Mesendoderm (in vitro differentiated cells): ENCODE measurements around the gene DPYSL4.
"Not testable (repeated sequence)": the region's sequence is repeated elsewhere in the genome, so short reads cannot be mapped to it uniquely, and the experiment has no call there.

Experiments used
- DNase-seq: peaks from one replicate; pipeline ENCODE4 v3.0.0; 2013
- H2AK5ac ChIP-seq: 2 replicates; pipeline ENCODE4 v1.6.1; 2013; ENCODE audit warnings: low read length, inconsistent platforms
- H2BK120ac ChIP-seq: 2 replicates; pipeline ENCODE4 v1.6.1; 2013; ENCODE audit warnings: low read depth, mild to moderate bottlenecking, low read length, moderate library complexity, mixed read lengths
- H2BK15ac ChIP-seq: replicated peaks from 2 replicates; pipeline ENCODE4 v1.6.1; 2013; ENCODE audit warnings: low read depth, mild to moderate bottlenecking, moderate library complexity
- H2BK5ac ChIP-seq: 2 replicates; pipeline ENCODE4 v1.6.1; 2013; ENCODE audit warnings: low read length, inconsistent platforms
- H3K18ac ChIP-seq: 2 replicates; pipeline ENCODE4 v1.6.1; 2013; ENCODE audit warnings: mild to moderate bottlenecking, low read length, mixed read lengths
- H3K23ac ChIP-seq: one replicate; pipeline ENCODE4 v1.6.1; 2013; ENCODE audit warnings: low read length
- H3K27ac ChIP-seq: 2 replicates; pipeline ENCODE4 v1.5.1; 2013; ENCODE audit warnings: low read depth, mild to moderate bottlenecking, inconsistent platforms, low read length, moderate library complexity
- H3K27me3 ChIP-seq: 2 replicates; pipeline ENCODE4 v1.6.1; 2013; ENCODE audit warnings: low read length, control low read depth, mild to moderate bottlenecking, inconsistent platforms; ENCODE audit not compliant: insufficient read depth, poor library complexity
- H3K36me3 ChIP-seq: 2 replicates; pipeline ENCODE4 v1.6.1; 2013; ENCODE audit warnings: low read length, inconsistent platforms; ENCODE audit not compliant: control insufficient read depth, insufficient read depth
- H3K4ac ChIP-seq: one replicate; pipeline ENCODE4 v1.6.1; 2013; ENCODE audit warnings: low read depth, mild to moderate bottlenecking, low read length, moderate library complexity
- H3K4me1 ChIP-seq: 2 replicates; pipeline ENCODE4 v1.6.1; 2013; ENCODE audit warnings: low read depth, low read length, inconsistent platforms; ENCODE audit not compliant: control insufficient read depth
- H3K4me2 ChIP-seq: 2 replicates; pipeline ENCODE4 v1.6.1; 2013; ENCODE audit warnings: low read length
- H3K4me3 ChIP-seq: 2 replicates; pipeline ENCODE4 v1.5.1; 2013; ENCODE audit warnings: mild to moderate bottlenecking, low read length
- H3K56ac ChIP-seq: one replicate; pipeline ENCODE4 v1.6.1; 2013; ENCODE audit warnings: low read length
- H3K79me1 ChIP-seq: 2 replicates; pipeline ENCODE4 v1.6.1; 2013; ENCODE audit warnings: low read length, inconsistent platforms
- H3K79me2 ChIP-seq: 2 replicates; pipeline ENCODE4 v1.6.1; 2013; ENCODE audit warnings: mild to moderate bottlenecking, low read length; ENCODE audit not compliant: control insufficient read depth, insufficient read depth
- H3K9ac ChIP-seq: 2 replicates; pipeline ENCODE4 v1.6.1; 2013; ENCODE audit warnings: low read length, inconsistent platforms
- H4K5ac ChIP-seq: one replicate; pipeline ENCODE4 v1.6.1; 2013; ENCODE audit warnings: low read length
- H4K8ac ChIP-seq: one replicate; pipeline ENCODE4 v1.6.1; 2013; ENCODE audit warnings: low read depth, mild to moderate bottlenecking, control low read depth, low read length, moderate library complexity
- WGBS: extraction: QIAGEN DNeasy Blood & Tissue Kit; methylation state at CpG from one replicate; pipeline ENCODE4 v1.1.7; 2013; ENCODE audit warnings: low lambda C conversion rate, missing lambda C conversion rate; ENCODE audit not compliant: insufficient coverage; ENCODE audit errors: extremely low coverage; 5-methylcytosine and 5-hydroxymethylcytosine counted together

Gene DPYSL4

DNA sequence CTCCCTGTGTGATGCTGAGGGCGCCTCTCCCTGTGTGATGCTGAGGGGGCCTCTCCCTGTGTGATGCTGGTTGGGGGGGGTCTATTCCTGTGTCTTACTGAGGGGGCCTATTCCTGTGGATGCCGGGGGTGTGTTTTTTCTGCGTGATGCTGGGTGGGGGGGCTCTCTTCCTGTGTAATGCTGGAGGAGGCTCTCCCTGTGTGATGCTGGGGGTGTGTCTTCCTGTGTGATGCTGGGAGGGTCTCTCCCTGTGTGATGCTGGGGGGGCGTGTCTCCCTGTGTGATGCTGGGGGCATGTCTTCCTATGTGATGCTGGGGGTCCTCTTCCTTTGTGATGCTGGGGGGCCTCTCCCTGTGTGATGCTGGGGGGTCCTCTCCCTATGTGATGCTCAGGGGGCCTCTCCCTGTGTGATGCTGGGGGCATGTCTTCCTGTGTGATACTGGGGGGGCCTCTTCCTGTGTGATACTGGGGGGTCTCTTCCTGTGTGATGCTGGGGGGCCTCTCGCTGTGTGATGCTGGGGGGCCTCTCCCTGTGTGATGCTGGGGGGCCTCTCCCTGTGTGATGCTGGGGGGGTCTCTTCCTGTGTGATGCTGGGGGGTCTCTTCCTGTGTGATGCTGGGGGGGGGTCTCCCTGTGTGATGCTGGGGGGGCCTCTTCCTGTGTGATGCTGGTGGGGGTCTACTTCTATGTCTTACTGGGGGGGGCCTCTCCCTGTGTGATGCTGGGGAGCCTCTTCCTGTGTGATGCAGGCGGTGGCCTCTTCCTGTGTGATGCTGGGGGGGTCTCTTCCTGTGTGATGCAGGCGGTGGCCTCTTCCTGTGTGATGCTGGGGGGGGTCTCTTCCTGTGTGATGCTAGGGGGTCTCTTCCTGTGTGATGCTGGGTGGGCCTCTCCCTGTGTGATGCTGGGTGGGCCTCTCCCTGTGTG lies 27.2 kb upstream of the DPYSL4 start:
- H2BK5ac ChIP-seq, H2AK5ac ChIP-seq, H3K4me2 ChIP-seq, H2BK120ac ChIP-seq, H4K8ac ChIP-seq, H3K36me3 ChIP-seq, H4K5ac ChIP-seq, H2BK15ac ChIP-seq, H3K4ac ChIP-seq, H3K9ac ChIP-seq, H3K79me2 ChIP-seq, H3K4me3 ChIP-seq, H3K4me1 ChIP-seq, H3K56ac ChIP-seq, H3K79me1 ChIP-seq, H3K27ac ChIP-seq, H3K27me3 ChIP-seq, H3K18ac ChIP-seq, H3K23ac ChIP-seq: not testable (repeated sequence)
- DNase-seq = peak; percentile 51
- WGBS = no CpG with 5 or more reads among the region's 7 CpGs

DNA sequence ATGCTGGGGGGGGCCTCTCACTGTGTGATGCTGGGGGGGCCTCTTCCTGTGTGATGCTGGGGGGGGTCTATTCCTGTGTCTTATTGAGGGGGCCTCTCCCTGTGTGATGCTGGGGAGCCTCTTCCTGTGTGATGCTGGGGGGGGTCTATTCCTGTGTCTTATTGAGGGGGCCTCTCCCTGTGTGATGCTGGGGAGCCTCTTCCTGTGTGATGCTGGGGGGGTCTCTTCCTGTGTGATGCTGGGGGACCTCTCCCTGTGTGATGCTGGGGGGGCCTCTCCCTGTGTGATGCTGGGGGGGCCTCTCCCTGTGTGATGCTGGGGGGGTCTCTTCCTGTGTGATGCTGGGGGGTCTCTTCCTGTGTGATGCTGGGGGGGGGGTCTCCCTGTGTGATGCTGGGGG lies 26.5 kb upstream of the DPYSL4 start:
- H3K4me2 ChIP-seq, H3K79me2 ChIP-seq, H3K4me3 ChIP-seq, H3K4me1 ChIP-seq, H3K56ac ChIP-seq, H2BK15ac ChIP-seq, H2BK120ac ChIP-seq, H4K8ac ChIP-seq, H2AK5ac ChIP-seq, H4K5ac ChIP-seq, H3K9ac ChIP-seq, H3K36me3 ChIP-seq, H3K27me3 ChIP-seq, H3K18ac ChIP-seq, H3K27ac ChIP-seq, H3K23ac ChIP-seq, H3K4ac ChIP-seq, H2BK5ac ChIP-seq, DNase-seq, H3K79me1 ChIP-seq: not testable (repeated sequence)

DNA sequence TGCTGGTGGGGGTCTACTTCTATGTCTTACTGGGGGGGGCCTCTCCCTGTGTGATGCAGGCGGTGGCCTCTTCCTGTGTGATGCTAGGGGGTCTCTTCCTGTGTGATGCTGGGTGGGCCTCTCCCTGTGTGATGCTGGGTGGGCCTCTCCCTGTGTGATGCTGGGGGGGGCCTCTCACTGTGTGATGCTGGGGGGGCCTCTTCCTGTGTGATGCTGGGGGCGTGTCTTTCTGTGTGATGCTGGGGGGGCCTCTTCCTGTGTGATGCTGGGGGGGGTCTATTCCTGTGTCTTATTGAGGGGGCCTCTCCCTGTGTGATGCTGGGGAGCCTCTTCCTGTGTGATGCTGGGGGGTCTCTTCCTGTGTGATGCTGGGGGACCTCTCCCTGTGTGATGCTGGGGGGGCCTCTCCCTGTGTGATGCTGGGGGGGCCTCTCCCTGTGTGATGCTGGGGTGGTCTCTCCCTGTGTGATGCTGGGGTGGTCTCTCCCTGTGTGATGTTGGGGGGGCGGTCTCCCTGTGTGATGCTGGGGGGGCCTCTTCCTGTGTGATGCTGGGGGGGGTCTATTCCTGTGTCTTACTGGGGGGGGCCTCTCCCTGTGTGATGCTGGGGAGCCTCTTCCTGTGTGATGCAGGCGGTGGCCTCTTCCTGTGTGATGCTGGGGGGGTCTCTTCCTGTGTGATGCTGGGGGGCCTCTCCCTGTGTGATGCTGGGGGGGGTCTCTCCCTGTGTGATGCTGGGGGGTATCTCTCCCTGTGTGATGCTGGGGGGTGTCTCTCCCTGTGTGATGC lies 25.7 kb upstream of the DPYSL4 start:
- not testable (repeated sequence) for H3K79me1 ChIP-seq, H2BK120ac ChIP-seq, H3K27me3 ChIP-seq, H3K23ac ChIP-seq, H3K4me3 ChIP-seq, H3K9ac ChIP-seq, H2BK15ac ChIP-seq, H3K79me2 ChIP-seq, H3K18ac ChIP-seq, H3K27ac ChIP-seq, H4K5ac ChIP-seq, H2BK5ac ChIP-seq, H3K56ac ChIP-seq, DNase-seq, H3K4me1 ChIP-seq, H2AK5ac ChIP-seq, H3K4me2 ChIP-seq, H3K4ac ChIP-seq, H3K36me3 ChIP-seq, H4K8ac ChIP-seq
- WGBS = no CpG with 5 or more reads among the region's 4 CpGs

DNA sequence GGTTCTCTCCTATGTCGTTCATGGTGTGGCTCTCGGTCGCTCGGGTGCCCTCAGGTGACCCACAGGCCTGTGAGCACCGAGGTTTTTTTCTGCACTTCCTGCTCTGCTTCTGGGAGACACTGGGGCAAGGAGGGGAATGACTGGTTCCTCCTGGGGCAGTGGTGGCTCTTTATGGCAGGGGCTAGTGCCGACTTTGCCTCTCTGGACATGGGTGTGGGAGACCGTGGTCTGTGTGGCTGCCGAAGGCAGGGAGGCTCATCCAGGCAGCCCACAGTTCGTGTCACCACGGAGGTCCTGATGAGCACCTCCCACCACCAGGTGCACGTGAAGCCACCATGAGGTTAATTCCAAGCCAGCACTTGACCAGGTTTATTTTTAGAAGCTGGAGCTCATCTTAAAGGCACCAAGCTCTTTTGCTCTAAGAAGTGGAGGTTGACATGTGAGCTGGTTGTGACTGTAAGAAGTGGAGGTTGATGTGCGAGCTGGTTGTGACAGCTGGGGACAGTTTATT lies 24.7 kb upstream of the DPYSL4 start:
- no peak for DNase-seq
- Histone ChIP-seq H3K27ac (no peak overlapping the region), H2BK15ac (no peak overlapping the region), H3K23ac (no peak overlapping the region), H3K27me3 (no peaks in the 10 kb centered on the region), H3K79me1 (no peaks in the 10 kb centered on the region), H3K9ac (no peak overlapping the region), H3K18ac (no peak overlapping the region), H3K56ac (no peak overlapping the region), H4K8ac (no peak overlapping the region), H3K79me2 (no peaks in the 10 kb centered on the region), H4K5ac (no peak overlapping the region), H3K4ac (no peak overlapping the region), H2AK5ac (no peak overlapping the region), H3K36me3 (no peaks in the 10 kb centered on the region), H3K4me1 (no peaks in the 10 kb centered on the region), H3K4me3 (no peak overlapping the region), H3K4me2 (no peak overlapping the region), H2BK120ac (no peak overlapping the region), H2BK5ac (no peak overlapping the region)
- no CpG with 5 or more reads among the region's 12 CpGs for WGBS

DNA sequence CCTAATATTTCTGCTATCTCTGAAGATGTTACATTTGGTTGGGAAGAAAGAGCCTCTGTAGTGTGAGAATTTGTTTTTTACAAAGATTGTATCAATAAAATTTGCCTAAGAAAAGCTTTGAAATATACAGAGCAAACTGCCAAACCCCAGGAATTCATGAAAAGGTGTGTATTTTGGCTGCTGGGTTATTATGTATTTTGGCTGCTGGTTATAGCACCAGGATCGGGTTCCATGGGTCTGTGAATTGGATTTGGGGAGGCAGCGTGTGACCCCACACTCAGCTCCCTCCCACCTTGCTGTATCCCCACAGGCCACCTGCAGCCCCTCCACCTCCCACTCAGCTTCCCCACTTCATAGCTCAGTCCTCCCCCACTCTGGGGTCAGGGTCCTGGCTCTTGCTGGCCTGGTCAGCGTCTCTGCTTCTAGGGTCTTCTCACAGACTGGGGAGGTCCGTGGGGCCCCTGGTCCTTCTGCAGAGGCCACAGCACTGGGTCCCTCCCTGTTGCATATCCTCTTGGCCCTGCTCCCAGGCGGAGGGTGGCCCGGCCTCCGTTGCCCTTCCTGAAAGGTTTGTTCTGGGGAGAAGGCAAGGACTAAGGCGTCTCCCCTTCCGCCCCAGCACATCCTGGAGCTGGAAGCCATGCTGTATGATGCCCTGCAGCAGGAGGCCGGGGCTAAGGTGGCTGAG lies 24.0 kb upstream of the DPYSL4 start:
- H3K79me1 ChIP-seq = no peaks in the 10 kb centered on the region
- H2BK5ac ChIP-seq = no peak overlapping the region
- H3K56ac ChIP-seq = peak overlapping the region; percentile 39
- no peak overlapping the region for H3K9ac ChIP-seq
- H4K5ac ChIP-seq = no peak overlapping the region
- H2BK120ac ChIP-seq = no peak overlapping the region
- H3K4me3 ChIP-seq = no peak overlapping the region
- H3K4me1 ChIP-seq = no peaks in the 10 kb centered on the region
- no peak overlapping the region for H3K4me2 ChIP-seq
- H3K27ac ChIP-seq = no peak overlapping the region
- H3K79me2 ChIP-seq = no peaks in the 10 kb centered on the region
- H3K36me3 ChIP-seq = no peaks in the 10 kb centered on the region
- H3K23ac ChIP-seq = no peak overlapping the region
- H3K27me3 ChIP-seq = no peaks in the 10 kb centered on the region
- no peak overlapping the region for H2BK15ac ChIP-seq
- no CpG with 5 or more reads among the region's 10 CpGs for WGBS
- no peak overlapping the region for H2AK5ac ChIP-seq
- no peak overlapping the region for H3K18ac ChIP-seq
- H4K8ac ChIP-seq = no peak overlapping the region
- no peak overlapping the region for H3K4ac ChIP-seq
- no peak for DNase-seq
